Measurements from ENCODE around the gene HOXB7.

HOXB7 gene

DNA sequence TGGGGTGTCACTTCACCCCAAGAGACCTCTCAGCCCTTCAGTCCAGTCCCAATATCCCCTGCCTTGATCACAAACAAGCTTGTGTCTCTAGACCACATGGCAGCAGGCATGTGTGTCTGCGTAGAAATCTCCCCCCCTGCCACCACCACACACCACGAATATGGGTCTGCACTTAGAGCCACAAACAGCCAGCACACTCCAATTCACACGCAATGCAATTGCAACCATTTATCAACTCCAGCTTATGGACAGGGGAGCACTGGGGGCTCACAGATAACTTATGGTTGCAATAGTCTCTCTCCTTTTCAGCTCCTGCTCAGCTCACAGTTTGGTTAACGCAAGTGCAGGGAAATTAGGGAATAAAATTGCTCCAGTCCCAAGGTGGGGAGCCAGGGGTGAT is 12.8 kb upstream of the HOXB7 start:
- DNase-seq (ENCODE audit: low read depth in 3 of 3): no peak

DNA sequence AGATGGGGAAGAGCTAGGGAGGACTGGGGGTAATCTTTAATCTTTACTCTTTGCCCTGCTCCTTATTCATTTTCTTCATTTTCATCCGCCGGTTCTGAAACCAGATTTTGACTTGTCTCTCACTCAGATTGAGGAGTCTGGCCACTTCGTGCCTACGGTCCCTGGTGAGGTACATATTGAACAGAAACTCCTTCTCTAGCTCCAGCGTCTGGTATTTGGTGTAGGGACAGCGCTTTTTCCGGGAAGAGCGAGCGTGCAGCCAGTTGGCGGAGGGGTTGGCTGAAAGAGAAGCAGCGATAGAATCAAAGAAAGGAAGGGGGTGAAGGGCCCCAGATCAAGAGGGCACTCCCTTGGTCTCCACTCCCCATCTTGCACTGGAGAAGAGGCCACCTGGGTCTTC is 12.0 kb upstream of the HOXB7 start:
- no peak for DNase-seq (ENCODE audit: low read depth in 3 of 3)

- no peak for DNase-seq (ENCODE audit: low read depth in 3 of 3)
These were observed 10.9 kb upstream of the HOXB7 start for GRCh38 chr17:48621410-48622392.

DNA sequence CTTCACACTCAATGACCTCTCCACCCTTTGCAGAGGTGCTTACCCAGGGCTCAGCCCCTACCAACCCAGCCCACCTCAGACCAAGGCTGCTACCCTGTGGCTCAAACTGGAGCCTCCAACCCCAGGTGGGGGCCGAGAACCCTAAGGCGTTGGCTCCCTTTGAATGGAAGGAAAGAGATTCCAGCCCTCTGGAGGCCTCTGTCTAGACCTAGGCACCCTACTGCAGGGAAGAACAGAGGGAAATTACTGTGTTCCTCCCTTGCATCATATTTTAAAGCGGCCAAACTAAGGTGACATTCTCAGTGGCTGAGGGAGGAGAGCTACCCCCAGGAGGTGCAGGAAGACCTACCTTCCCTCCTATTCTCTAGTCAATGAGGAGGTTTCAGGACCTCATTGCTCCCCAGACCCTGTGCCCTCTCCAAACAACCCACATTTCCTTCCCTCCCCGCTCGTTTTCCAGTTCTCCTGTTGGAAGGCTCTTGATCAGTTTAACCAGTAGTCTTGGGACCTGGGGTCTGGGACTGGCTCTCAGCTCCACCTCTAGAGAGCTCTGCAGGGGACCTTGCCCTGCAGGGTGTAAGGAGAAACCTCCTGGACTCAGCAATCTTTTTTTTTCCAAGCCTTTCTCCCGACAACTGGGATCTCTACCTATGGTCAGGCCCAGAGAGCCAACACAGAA is 9.8 kb upstream of the HOXB7 start:
- no peak for DNase-seq (ENCODE audit: low read depth in 3 of 3)

GRCh38 chr17:48619826-48620449 is 9.1 kb upstream of the HOXB7 start:
- no peak for DNase-seq (ENCODE audit: low read depth in 3 of 3)

- peak; percentile 67 to 76 (median 75) for DNase-seq (ENCODE audit: low read depth in 3 of 3)
These were observed 7.6 kb upstream of the HOXB7 start for GRCh38 chr17:48618256-48618896.

GRCh38 chr17:48617471-48618255 is 6.8 kb upstream of the HOXB7 start:
- DNase-seq (ENCODE audit: low read depth in 3 of 3): no peak

- DNase-seq (ENCODE audit: low read depth in 3 of 3): no peak
These were observed 6.1 kb upstream of the HOXB7 start for GRCh38 chr17:48616717-48617470.

DNA sequence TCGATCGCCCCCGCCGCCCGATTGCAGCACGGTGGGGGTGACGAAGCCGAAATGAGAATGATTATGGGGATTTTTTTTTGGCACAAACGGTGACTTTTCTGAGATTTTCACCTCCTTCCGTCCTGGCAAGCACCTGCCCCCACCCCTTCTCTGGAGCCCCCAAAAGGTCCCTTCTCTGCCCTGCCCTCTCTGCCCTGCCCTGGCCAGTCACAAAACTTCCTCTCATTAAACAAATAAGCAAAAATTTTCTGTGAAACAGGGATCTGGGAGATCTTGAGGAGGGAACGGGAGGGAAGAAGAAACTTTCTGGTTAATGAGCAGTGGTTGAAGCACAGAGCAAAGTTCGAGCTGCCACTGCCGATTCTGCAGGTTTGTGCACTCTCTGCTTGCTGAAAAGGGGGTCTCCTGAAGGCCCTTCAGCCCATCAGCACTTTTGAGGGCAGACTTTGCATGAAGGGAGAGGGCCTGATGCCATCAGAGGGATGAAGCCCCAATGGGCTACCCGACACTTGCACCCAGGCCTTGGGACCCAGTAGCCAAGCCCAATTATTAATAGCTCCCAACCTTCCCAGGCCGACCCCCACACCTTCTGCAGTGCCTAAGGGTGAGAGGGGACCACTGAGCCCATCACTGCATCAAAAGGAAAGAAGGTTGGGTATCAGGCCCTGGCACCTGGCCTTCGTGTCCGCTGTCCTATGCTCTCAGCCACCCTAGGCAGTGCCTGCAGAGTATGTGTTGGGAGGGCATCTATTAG is 5.3 kb upstream of the HOXB7 start:
- no peak for DNase-seq (ENCODE audit: low read depth in 3 of 3)

GRCh38 chr17:48615047-48615962 is 4.5 kb upstream of the HOXB7 start, which contains the start of gene HOXB8:
TSS of gene HOXB8 (minus strand) at chr17:48615292. CDS start at chr17:48614704, 588 bp downstream.
- DNase-seq (ENCODE audit: low read depth in 3 of 3): no peak

- DNase-seq (ENCODE audit: low read depth in 3 of 3): no peak
These were observed 3.3 kb upstream of the HOXB7 start for GRCh38 chr17:48613862-48614694.

- DNase-seq (ENCODE audit: low read depth in 3 of 3): peak in 1 of 3 experiments; percentile 42
These were observed 2.3 kb upstream of the HOXB7 start for GRCh38 chr17:48612854-48613691.

GRCh38 chr17:48612456-48612853 is 1.6 kb upstream of the HOXB7 start:
- no peak for DNase-seq (ENCODE audit: low read depth in 3 of 3)

- DNase-seq (ENCODE audit: low read depth in 3 of 3): no peak
These were observed 1.1 kb upstream of the HOXB7 start for GRCh38 chr17:48611681-48612455.

GRCh38 chr17:48611213-48611612 is 396 bp upstream of the HOXB7 start:
- no peak for DNase-seq (ENCODE audit: low read depth in 3 of 3)

GRCh38 chr17:48609759-48610281 is 997 bp downstream of the HOXB7 start:
- no peak for DNase-seq (ENCODE audit: low read depth in 3 of 3)
